AG04449 (cell line): Measurements from ENCODE around the gene PCDHB13.
"Not testable (repeated sequence)": the region's sequence is repeated elsewhere in the genome, so short reads cannot be mapped to it uniquely, and the experiment has no call there.

Experiments used
- CTCF ChIA-PET: fragments of 350-600 bp; formaldehyde crosslinking; extraction: SDS; loops from one replicate; lab custom pipeline; 2021; ENCODE audit warnings: antibody characterized with exemption; lab: Yijun Ruan, JAX
- POLR2A ChIA-PET: fragments of 400-600, 350-600 bp; formaldehyde crosslinking; extraction: SDS; loops from one replicate; lab custom pipeline; 2020; ENCODE audit warnings: antibody characterized with exemption, inconsistent platforms; lab: Yijun Ruan, JAX
- DNase-seq: peaks from one replicate; pipeline ENCODE4 v3.0.0-alpha.2; 2010; ENCODE audit warnings: low read depth, low spot score
- H3K4me3 ChIP-seq: 2 replicates; pipeline ENCODE4 v1.5.1; 2011; ENCODE audit warnings: low read depth, mild to moderate bottlenecking, control low read depth, low read length
- TF ChIP-seq, protein P1 (sequence below): IDR thresholded peaks from one replicate; pipeline ENCODE4 v1.5.1; 2011; ENCODE audit warnings: mild to moderate bottlenecking, moderate library complexity, low read length, control low read depth, inconsistent platforms; ENCODE audit not compliant: insufficient read depth; ENCODE audit errors: missing control alignments

The PCDHB13 gene

GRCh38 chr5:141245250-141245717, 31.6 kb downstream of the PCDHB13 start, which contains the start of gene PCDHB15:
TSS of gene PCDHB15 (plus strand) at chr5:141245395. CDS start at chr5:141245579, 184 bp downstream.
- TF ChIP-seq, protein P1, sequence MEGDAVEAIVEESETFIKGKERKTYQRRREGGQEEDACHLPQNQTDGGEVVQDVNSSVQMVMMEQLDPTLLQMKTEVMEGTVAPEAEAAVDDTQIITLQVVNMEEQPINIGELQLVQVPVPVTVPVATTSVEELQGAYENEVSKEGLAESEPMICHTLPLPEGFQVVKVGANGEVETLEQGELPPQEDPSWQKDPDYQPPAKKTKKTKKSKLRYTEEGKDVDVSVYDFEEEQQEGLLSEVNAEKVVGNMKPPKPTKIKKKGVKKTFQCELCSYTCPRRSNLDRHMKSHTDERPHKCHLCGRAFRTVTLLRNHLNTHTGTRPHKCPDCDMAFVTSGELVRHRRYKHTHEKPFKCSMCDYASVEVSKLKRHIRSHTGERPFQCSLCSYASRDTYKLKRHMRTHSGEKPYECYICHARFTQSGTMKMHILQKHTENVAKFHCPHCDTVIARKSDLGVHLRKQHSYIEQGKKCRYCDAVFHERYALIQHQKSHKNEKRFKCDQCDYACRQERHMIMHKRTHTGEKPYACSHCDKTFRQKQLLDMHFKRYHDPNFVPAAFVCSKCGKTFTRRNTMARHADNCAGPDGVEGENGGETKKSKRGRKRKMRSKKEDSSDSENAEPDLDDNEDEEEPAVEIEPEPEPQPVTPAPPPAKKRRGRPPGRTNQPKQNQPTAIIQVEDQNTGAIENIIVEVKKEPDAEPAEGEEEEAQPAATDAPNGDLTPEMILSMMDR = no peak
- CTCF ChIA-PET = interaction anchor here (0.7 to 2.6 kb wide), 7 partner anchors 13 to 322 kb away, joined by 3 to 13 read pairs (median 3); partner anchors contain the start of gene TAF7
- POLR2A ChIA-PET = no interaction called here
- H3K4me3 ChIP-seq = peak within 1 kb of the TSS; percentile 6; the same call in 1 of the 2 replicates
- no peak for DNase-seq

- DNase-seq, POLR2A ChIA-PET, H3K4me3 ChIP-seq: not testable (repeated sequence)
- CTCF ChIA-PET = interaction anchor here (1.8 kb wide), 1 partner anchor 72 kb away, joined by 5 read pairs; no protein-coding TSS in a partner anchor
Measured at GRCh38 chr5:141246971-141247370, 33.3 kb downstream of the PCDHB13 start.

GRCh38 chr5:141247434-141247833, 33.7 kb downstream of the PCDHB13 start:
- DNase-seq, POLR2A ChIA-PET, H3K4me3 ChIP-seq: not testable (repeated sequence)
- CTCF ChIA-PET = interaction anchor here (1.8 kb wide), 1 partner anchor 72 kb away, joined by 5 read pairs; no protein-coding TSS in a partner anchor

DNA sequence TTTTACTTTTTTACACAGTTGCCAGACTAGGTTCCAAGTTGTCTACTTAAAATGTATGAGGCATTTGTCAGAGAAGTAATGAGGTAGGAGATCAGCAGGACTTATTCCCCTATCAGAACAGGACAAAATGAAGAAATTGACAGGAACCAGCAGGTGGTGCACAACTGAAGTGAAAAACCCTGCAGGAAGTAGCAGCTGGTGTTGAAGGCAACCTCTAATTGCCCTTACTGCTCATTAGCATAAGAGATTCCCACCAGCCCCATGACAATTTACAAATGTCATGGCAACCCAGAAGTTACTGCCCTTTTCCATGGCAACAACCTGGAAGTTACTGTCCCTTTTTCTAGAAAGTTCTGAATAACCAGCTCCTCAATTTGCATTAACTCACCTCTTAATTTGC, 36.9 kb downstream of the PCDHB13 start:
- H3K4me3 ChIP-seq = no peak overlapping the region
- ChIA-PET POLR2A (no interaction called here), CTCF (no interaction called here)
- TF ChIP-seq, protein P1 = no peak
- no peak for DNase-seq

DNA sequence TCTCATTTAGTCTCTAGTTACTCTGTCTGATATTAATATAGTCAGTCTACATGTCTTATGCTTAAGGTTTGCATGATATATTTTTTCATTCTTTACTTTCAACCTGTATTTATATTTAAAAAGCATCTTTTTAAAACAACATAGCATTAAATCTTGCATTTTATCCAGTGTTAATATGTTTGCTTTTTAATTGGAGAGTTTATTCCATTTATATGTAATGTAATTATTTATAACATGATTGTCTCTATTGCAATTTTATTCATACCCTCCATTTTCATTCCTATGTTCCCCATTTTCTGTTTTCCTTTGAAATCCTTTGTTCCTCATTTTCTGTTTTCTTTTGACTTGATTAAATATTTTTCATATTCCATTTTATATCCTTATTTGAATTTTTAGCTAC, 44.7 kb downstream of the PCDHB13 start:
- no peak overlapping the region for H3K4me3 ChIP-seq
- POLR2A ChIA-PET = no interaction called here
- TF ChIP-seq, protein P1 = no peak
- DNase-seq = no peak
- CTCF ChIA-PET = interaction anchor here (2.0 kb wide), 1 partner anchor 306 kb away, joined by 4 read pairs; no protein-coding TSS in a partner anchor

DNA sequence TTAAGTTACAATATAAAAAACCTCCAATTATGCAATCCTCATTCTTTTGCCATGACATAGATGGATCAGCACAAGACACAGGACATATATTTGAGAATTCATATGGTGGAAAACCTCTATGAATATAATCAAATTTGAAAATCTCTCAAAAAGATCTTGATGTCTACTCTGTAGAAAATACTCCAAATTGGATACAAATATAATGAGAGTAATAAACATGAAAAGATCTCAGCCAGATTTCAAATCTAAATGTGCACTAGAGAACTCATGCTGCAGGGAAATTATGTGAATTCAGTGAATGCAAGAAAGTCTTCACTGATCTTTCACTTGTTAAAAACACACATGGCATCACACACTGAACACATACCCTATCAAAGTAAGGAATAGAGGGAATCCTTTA, 45.2 kb downstream of the PCDHB13 start:
- no peak for DNase-seq
- CTCF ChIA-PET = interaction anchor here (2.0 kb wide), 1 partner anchor 305 kb away, joined by 4 read pairs; no protein-coding TSS in a partner anchor
- POLR2A ChIA-PET = no interaction called here
- no peak overlapping the region for H3K4me3 ChIP-seq
- TF ChIP-seq, protein P1 = no peak

DNA sequence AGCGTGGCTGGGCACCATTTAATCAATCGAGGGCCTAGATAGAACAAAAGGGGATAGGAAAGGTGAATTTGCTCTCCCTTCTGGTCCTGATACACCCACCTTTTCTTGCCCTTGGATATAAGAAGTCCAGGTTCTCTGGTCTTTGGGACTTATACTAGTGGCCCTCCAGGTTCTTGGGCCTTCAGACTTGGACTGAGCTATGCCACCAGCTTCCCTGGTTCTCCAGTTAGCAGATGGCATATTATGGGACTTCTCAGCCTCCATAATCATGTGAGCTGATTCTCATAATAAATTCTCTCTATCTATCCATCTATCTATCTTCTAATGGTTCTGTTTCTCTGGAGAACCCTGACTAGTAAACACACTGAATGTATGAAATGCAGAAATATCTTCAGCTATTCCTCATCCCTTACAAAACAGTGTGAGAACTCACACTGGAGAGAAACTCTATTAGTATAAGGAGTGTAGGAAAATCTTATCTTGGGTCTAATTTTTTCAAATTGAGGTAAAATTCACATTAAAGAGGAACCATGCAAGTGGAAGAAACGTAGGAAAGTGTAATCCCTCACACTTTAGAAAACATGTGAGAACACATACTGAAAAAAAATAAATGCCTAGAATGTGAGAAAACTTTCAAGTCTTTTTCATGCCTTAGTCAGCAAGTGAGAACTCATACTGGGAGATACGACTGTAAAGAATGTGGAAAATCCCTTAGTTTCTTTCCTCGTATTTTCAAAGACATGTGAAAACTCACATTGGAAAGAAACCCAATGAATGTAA, 46.9 kb downstream of the PCDHB13 start:
- ChIA-PET POLR2A (no interaction called here), CTCF (interaction anchor here (1.5 kb wide), 1 partner anchor 298 kb away, joined by 3 read pairs; no protein-coding TSS in a partner anchor)
- no peak overlapping the region for H3K4me3 ChIP-seq
- TF ChIP-seq, protein P1 = no peak
- DNase-seq = no peak
